ENCODE data around the gene KDM2B.

KDM2B gene

GRCh38 chr12:121534495-121535148, 46.2 kb downstream of the KDM2B start:
- DNase-seq (ENCODE audit: low spot score), result no peak
- TF ChIP-seq, protein P1, sequence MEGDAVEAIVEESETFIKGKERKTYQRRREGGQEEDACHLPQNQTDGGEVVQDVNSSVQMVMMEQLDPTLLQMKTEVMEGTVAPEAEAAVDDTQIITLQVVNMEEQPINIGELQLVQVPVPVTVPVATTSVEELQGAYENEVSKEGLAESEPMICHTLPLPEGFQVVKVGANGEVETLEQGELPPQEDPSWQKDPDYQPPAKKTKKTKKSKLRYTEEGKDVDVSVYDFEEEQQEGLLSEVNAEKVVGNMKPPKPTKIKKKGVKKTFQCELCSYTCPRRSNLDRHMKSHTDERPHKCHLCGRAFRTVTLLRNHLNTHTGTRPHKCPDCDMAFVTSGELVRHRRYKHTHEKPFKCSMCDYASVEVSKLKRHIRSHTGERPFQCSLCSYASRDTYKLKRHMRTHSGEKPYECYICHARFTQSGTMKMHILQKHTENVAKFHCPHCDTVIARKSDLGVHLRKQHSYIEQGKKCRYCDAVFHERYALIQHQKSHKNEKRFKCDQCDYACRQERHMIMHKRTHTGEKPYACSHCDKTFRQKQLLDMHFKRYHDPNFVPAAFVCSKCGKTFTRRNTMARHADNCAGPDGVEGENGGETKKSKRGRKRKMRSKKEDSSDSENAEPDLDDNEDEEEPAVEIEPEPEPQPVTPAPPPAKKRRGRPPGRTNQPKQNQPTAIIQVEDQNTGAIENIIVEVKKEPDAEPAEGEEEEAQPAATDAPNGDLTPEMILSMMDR (IDR thresholded peaks at IDR 0.05), result no peak
- H3K4me3 ChIP-seq, result no peak overlapping the region
- H3K27ac ChIP-seq, result no peak overlapping the region

GRCh38 chr12:121533394-121534090, 47.3 kb downstream of the KDM2B start:
- peak overlapping the region in 1 of 2 donors; percentile 35 for H3K27ac ChIP-seq
- DNase-seq (ENCODE audit: low spot score), result no peak
- TF ChIP-seq, protein P1 (IDR thresholded peaks at IDR 0.05), result no peak
- H3K4me3 ChIP-seq, result no peak overlapping the region

GRCh38 chr12:121532503-121533393, 48.1 kb downstream of the KDM2B start:
- DNase-seq (ENCODE audit: low spot score), result no peak
- no peak overlapping the region for H3K4me3 ChIP-seq
- H3K27ac ChIP-seq, result peak overlapping the region in 1 of 2 donors; percentile 35
- TF ChIP-seq, protein P1 (IDR thresholded peaks at IDR 0.05), result no peak

GRCh38 chr12:121531356-121531750, 49.5 kb downstream of the KDM2B start:
- H3K4me3 ChIP-seq, result no peak overlapping the region
- TF ChIP-seq, protein P1 (IDR thresholded peaks at IDR 0.05), result no peak
- H3K27ac ChIP-seq, result peak overlapping the region in 1 of 2 donors; percentile 58
- DNase-seq (ENCODE audit: low spot score), result no peak

DNA sequence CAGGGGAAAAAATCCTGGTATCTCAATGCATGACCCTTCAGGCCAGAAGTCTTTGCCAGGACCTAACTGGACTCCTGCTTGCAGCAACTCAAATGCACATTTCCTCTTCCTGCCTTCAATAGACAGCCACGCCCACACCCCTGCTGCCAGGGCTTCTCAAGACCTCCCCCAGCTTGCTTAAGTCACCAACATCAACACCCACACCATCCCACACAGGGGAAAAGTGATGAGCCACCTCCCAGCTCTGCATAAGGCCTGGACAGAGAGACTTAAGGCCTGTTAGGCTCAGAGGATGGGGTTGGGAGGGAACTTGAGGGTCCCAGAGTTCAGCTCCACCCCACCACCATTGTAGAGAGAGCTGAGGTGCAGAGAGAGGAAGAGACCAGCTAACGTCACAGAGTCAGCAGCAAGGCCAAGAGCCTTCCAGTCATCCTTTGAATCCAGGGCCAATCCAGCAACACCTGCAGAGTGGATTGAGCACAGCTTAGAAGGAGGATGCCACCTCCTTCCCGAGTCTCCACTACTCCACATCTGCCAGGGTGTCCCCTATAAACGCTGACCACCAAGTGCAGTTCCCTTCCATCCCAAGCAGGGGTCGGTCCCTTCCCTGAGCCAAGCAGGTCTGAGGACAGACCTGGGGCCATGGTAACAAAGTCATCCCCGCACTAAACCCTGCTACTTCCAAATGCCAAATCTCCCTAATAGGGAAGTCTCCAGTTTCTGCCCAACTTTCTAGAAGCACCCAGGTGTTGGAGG, 50.0 kb downstream of the KDM2B start:
- no peak for DNase-seq (ENCODE audit: low spot score)
- TF ChIP-seq, protein P1 (IDR thresholded peaks at IDR 0.05), result no peak
- Histone ChIP-seq H3K4me3 (no peak overlapping the region), H3K27ac (peak overlapping the region in 1 of 2 donors; percentile 58)

DNA sequence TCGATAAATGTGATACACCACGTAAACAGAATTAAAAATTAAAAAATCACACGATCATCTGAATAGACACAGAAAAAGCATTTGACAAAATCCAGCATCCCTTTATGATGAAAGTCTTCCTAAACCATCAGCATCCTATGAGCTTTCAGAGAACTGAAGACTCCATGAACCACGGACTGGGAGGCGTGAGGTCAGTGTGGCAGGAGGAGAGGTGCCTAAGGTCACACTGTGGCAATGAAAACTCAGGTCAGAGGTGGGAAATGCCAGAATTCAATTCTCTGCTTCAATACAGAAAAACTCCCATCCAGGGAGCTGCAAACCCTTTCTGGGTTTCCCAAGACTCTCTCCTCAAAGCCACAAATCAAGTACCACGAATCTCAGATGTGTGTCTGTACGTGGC, 51.6 kb downstream of the KDM2B start:
- H3K27ac ChIP-seq, result no peak overlapping the region
- TF ChIP-seq, protein P1 (IDR thresholded peaks at IDR 0.05), result no peak

More for the DNA sequence above, 51.6 kb downstream of the KDM2B start:
- no peak for DNase-seq (ENCODE audit: low spot score)
- no peak overlapping the region for H3K4me3 ChIP-seq
